Measurements from ENCODE around the gene MBIP. TPM values are rescaled to one million over a fixed set of nuclear protein-coding genes. Genes with fewer than 3 reads are reported as not detected.

MBIP gene
- polyA plus RNA-seq, 1 donor from 2014 or later: 52.1 TPM

DNA sequence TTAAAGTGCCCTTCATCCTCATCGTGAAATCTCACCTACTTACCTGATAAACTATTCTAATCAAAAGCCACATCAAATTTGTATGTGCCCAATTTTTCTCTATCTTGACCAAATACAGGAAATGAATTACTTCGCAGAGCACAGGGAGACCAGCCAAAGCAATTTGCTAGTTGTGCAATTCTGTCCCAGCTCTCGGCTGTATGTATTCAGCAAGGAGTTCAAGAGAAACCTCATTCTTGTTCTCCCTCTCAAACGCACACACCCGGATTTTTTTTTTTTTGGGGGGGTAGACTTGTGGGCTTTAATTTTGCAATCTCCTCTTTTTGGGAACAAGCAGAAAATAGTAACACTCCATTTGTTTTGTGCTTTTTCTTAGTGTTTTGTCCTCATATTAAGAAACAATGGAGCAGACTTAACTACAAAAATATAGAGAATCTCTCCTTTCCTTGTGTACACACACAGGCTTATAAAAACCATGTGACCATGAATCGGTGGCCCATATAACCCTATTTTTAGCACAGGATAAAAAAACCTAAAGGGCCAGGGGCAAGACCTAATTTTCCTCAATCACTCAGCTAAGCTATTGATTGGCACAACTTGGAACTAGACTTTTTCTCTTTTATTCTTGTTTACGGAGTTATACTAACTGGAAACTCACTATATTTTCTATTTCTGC, 64.2 kb downstream of the MBIP start:
- H3K4me2 ChIP-seq (ENCODE audit: low read length): no peak overlapping the region
- no peak overlapping the region for H3K4me3 ChIP-seq (ENCODE audit: low read length)
- TF ChIP-seq EP300 (conservative IDR thresholded peaks at IDR 0.05; ENCODE audit: poor library complexity, severe bottlenecking): no peak
- TF ChIP-seq, protein P1, sequence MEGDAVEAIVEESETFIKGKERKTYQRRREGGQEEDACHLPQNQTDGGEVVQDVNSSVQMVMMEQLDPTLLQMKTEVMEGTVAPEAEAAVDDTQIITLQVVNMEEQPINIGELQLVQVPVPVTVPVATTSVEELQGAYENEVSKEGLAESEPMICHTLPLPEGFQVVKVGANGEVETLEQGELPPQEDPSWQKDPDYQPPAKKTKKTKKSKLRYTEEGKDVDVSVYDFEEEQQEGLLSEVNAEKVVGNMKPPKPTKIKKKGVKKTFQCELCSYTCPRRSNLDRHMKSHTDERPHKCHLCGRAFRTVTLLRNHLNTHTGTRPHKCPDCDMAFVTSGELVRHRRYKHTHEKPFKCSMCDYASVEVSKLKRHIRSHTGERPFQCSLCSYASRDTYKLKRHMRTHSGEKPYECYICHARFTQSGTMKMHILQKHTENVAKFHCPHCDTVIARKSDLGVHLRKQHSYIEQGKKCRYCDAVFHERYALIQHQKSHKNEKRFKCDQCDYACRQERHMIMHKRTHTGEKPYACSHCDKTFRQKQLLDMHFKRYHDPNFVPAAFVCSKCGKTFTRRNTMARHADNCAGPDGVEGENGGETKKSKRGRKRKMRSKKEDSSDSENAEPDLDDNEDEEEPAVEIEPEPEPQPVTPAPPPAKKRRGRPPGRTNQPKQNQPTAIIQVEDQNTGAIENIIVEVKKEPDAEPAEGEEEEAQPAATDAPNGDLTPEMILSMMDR (IDR thresholded peaks at IDR 0.05; ENCODE audit: poor library complexity, severe bottlenecking): no peak
- no peak for TF ChIP-seq RAD21 (conservative IDR thresholded peaks at IDR 0.05)
- no peak for TF ChIP-seq MXI1 (conservative IDR thresholded peaks at IDR 0.05; ENCODE audit: poor library complexity, severe bottlenecking)
- no peak for TF ChIP-seq SMC3 (conservative IDR thresholded peaks at IDR 0.05; ENCODE audit: poor library complexity)
- no peak for TF ChIP-seq POLR2AphosphoS5 (IDR thresholded peaks at IDR 0.05)
- TF ChIP-seq, protein P2, sequence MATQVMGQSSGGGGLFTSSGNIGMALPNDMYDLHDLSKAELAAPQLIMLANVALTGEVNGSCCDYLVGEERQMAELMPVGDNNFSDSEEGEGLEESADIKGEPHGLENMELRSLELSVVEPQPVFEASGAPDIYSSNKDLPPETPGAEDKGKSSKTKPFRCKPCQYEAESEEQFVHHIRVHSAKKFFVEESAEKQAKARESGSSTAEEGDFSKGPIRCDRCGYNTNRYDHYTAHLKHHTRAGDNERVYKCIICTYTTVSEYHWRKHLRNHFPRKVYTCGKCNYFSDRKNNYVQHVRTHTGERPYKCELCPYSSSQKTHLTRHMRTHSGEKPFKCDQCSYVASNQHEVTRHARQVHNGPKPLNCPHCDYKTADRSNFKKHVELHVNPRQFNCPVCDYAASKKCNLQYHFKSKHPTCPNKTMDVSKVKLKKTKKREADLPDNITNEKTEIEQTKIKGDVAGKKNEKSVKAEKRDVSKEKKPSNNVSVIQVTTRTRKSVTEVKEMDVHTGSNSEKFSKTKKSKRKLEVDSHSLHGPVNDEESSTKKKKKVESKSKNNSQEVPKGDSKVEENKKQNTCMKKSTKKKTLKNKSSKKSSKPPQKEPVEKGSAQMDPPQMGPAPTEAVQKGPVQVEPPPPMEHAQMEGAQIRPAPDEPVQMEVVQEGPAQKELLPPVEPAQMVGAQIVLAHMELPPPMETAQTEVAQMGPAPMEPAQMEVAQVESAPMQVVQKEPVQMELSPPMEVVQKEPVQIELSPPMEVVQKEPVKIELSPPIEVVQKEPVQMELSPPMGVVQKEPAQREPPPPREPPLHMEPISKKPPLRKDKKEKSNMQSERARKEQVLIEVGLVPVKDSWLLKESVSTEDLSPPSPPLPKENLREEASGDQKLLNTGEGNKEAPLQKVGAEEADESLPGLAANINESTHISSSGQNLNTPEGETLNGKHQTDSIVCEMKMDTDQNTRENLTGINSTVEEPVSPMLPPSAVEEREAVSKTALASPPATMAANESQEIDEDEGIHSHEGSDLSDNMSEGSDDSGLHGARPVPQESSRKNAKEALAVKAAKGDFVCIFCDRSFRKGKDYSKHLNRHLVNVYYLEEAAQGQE (IDR thresholded peaks at IDR 0.05; ENCODE audit: borderline replicate concordance): no peak
- TF ChIP-seq EZH2 (IDR thresholded peaks at IDR 0.05; ENCODE audit: borderline replicate concordance, insufficient read depth, low read length, poor library complexity, severe bottlenecking): no peak
- no peak for TF ChIP-seq TAF1 (IDR thresholded peaks at IDR 0.05; ENCODE audit: low read depth)
- no peak overlapping the region for H3K27ac ChIP-seq (ENCODE audit: low read length)
- H3F3A ChIP-seq (ENCODE audit: insufficient read depth, low read length, poor library complexity, severe bottlenecking): no peaks in the 10 kb centered on the region
- H4K20me1 ChIP-seq (ENCODE audit: insufficient read depth): no peaks in the 10 kb centered on the region
- H3K9me3 ChIP-seq (ENCODE audit: low read length): no peaks in the 10 kb centered on the region
- H3K9me2 ChIP-seq (ENCODE audit: insufficient read depth, low read length): no peaks in the 10 kb centered on the region
- H3K79me2 ChIP-seq (replicated peaks; ENCODE audit: insufficient read depth, low read length): no peaks in the 10 kb centered on the region
- H3K27me3 ChIP-seq (ENCODE audit: insufficient read depth, low read depth, low read length): no peaks in the 10 kb centered on the region
- H3K9ac ChIP-seq (ENCODE audit: low read length): no peak overlapping the region
- no peaks in the 10 kb centered on the region for H3K36me3 ChIP-seq (ENCODE audit: insufficient read depth, low read length)
- no peak overlapping the region for H2AFZ ChIP-seq (ENCODE audit: low read depth, low read length)

DNA sequence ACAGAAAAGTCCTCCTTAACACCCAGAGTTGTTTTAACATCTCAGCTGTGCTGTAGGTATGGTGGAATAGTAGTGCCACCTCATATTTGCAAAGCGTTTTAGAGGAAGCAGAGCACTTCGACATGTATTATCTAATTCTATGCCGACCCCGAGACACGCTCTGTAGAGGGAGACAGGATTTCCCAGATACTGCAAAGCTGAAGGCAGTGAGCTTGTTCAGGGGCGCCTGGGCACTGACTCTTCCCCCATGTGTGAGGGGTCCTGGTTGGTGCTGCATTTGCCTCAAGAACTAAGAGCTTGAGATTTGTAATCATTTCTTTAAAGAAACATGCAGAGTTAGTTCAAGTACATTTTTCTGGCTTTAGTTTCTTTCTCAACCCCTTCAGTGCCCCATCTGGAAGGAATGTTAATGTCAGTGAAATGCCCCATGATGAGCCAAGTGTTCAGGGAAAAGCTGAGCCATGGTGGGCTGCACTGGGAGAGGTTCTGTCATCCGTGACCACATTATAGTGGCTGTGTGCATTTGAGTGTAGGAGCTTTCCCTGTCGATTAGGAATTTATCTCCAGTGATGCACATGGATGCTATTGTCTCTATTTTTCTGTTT, 66.3 kb downstream of the MBIP start:
- no peaks in the 10 kb centered on the region for H3F3A ChIP-seq (ENCODE audit: insufficient read depth, low read length, poor library complexity, severe bottlenecking)
- no peak overlapping the region for H2AFZ ChIP-seq (ENCODE audit: low read depth, low read length)
- no peak overlapping the region for H3K4me2 ChIP-seq (ENCODE audit: low read length)

More for the DNA sequence above, 66.3 kb downstream of the MBIP start:
- no peaks in the 10 kb centered on the region for H3K27me3 ChIP-seq (ENCODE audit: insufficient read depth, low read depth, low read length)
- H4K20me1 ChIP-seq (ENCODE audit: insufficient read depth): no peaks in the 10 kb centered on the region
- no peak for TF ChIP-seq EP300 (conservative IDR thresholded peaks at IDR 0.05; ENCODE audit: poor library complexity, severe bottlenecking)
- no peak for TF ChIP-seq TAF1 (IDR thresholded peaks at IDR 0.05; ENCODE audit: low read depth)
- TF ChIP-seq, protein P2 (IDR thresholded peaks at IDR 0.05; ENCODE audit: borderline replicate concordance): no peak
- TF ChIP-seq EZH2 (IDR thresholded peaks at IDR 0.05; ENCODE audit: borderline replicate concordance, insufficient read depth, low read length, poor library complexity, severe bottlenecking): no peak
- TF ChIP-seq RAD21 (conservative IDR thresholded peaks at IDR 0.05): no peak
- TF ChIP-seq, protein P1 (IDR thresholded peaks at IDR 0.05; ENCODE audit: poor library complexity, severe bottlenecking): no peak
- no peak for TF ChIP-seq POLR2AphosphoS5 (IDR thresholded peaks at IDR 0.05)
- no peak for TF ChIP-seq SMC3 (conservative IDR thresholded peaks at IDR 0.05; ENCODE audit: poor library complexity)
- TF ChIP-seq MXI1 (conservative IDR thresholded peaks at IDR 0.05; ENCODE audit: poor library complexity, severe bottlenecking): no peak
- no peaks in the 10 kb centered on the region for H3K36me3 ChIP-seq (ENCODE audit: insufficient read depth, low read length)
- no peak overlapping the region for H3K4me3 ChIP-seq (ENCODE audit: low read length)
- no peak overlapping the region for H3K27ac ChIP-seq (ENCODE audit: low read length)
- H3K9me3 ChIP-seq (ENCODE audit: low read length): no peaks in the 10 kb centered on the region
- H3K9me2 ChIP-seq (ENCODE audit: insufficient read depth, low read length): no peaks in the 10 kb centered on the region
- H3K79me2 ChIP-seq (replicated peaks; ENCODE audit: insufficient read depth, low read length): no peaks in the 10 kb centered on the region
- no peak overlapping the region for H3K9ac ChIP-seq (ENCODE audit: low read length)
